Stimulated activated CD8-positive, alpha-beta memory T cell treated with anti-CD3 and anti-CD28 coated beads, Interleukin-12 subunit alpha, Interleukin-12 subunit beta, amount 100 ng/mL, for 4 hours (primary cell): ENCODE data around the gene SHMT2.

Experiments used
- DNase-seq: peaks from one replicate; pipeline ENCODE4 v3.0.0-alpha.2; 2020; ENCODE audit warnings: low read depth

Gene SHMT2

GRCh38 chr12:57240066-57240921 is 10.8 kb downstream of the SHMT2 start:
- peak; percentile 65 for DNase-seq

- DNase-seq, result no peak
Measured at GRCh38 chr12:57240926-57241401, 11.5 kb downstream of the SHMT2 start.

GRCh38 chr12:57241402-57242310 is 12.1 kb downstream of the SHMT2 start:
- no peak for DNase-seq

- no peak for DNase-seq
Measured at GRCh38 chr12:57242329-57242690, 12.8 kb downstream of the SHMT2 start.

GRCh38 chr12:57242691-57243454 is 13.4 kb downstream of the SHMT2 start:
- no peak for DNase-seq

- peak; percentile 57 for DNase-seq
Measured at GRCh38 chr12:57243521-57244311, 14.2 kb downstream of the SHMT2 start.

- DNase-seq, result no peak
Measured at GRCh38 chr12:57244312-57244696, 14.8 kb downstream of the SHMT2 start.

- no peak for DNase-seq
Measured at GRCh38 chr12:57247041-57247440, 17.5 kb downstream of the SHMT2 start.

- DNase-seq, result no peak
Measured at GRCh38 chr12:57248934-57249742, 19.6 kb downstream of the SHMT2 start.

GRCh38 chr12:57250541-57250940 is 21.0 kb downstream of the SHMT2 start:
- DNase-seq, result no peak

GRCh38 chr12:57250956-57251355 is 21.4 kb downstream of the SHMT2 start, which contains the start of gene STAC3:
Gene STAC3, minus strand, starts transcription at chr12:57251187. Its CDS starts 1,551 bp downstream, at chr12:57249636.
- no peak for DNase-seq

GRCh38 chr12:57254506-57255280 is 25.2 kb downstream of the SHMT2 start:
- DNase-seq, result no peak

- no peak for DNase-seq
Measured at GRCh38 chr12:57255916-57256315, 26.4 kb downstream of the SHMT2 start.

- no peak for DNase-seq
Measured at GRCh38 chr12:57258977-57259970, 29.8 kb downstream of the SHMT2 start.

GRCh38 chr12:57260366-57260765 is 30.9 kb downstream of the SHMT2 start:
- no peak for DNase-seq

- no peak for DNase-seq
Measured at GRCh38 chr12:57261428-57261865, 31.9 kb downstream of the SHMT2 start.

GRCh38 chr12:57262126-57262822 is 32.8 kb downstream of the SHMT2 start:
- no peak for DNase-seq

- DNase-seq, result no peak
Measured at GRCh38 chr12:57263096-57263495, 33.6 kb downstream of the SHMT2 start.
